PFSK-1 (cell line): ENCODE data around the gene MAT2A.

Experiments used
- SIN3A ChIP-seq: IDR thresholded peaks from 2 replicates; pipeline ENCODE4 v1.6.1; 2012; ENCODE audit warnings: mild to moderate bottlenecking, low read length, moderate library complexity, borderline replicate concordance; ENCODE audit not compliant: insufficient read depth
- TAF1 ChIP-seq: IDR thresholded peaks from 2 replicates; pipeline ENCODE4 v1.6.1; 2012; ENCODE audit warnings: low read length, control low read depth, borderline replicate concordance; ENCODE audit not compliant: insufficient read depth
- TF ChIP-seq, protein P1 (sequence below), 2 experiments: IDR thresholded peaks; 2 replicates each; pipeline versions ENCODE4 v1.6.1 to v1.8.0; 2011 to 2012; ENCODE audit warnings: low read depth in 2 of 2, low read length in 2 of 2, control low read depth in 1 of 2, inconsistent platforms in 1 of 2, mild to moderate bottlenecking in 1 of 2, moderate library complexity in 1 of 2; ENCODE audit not compliant: insufficient read depth in 1 of 2

DNA sequence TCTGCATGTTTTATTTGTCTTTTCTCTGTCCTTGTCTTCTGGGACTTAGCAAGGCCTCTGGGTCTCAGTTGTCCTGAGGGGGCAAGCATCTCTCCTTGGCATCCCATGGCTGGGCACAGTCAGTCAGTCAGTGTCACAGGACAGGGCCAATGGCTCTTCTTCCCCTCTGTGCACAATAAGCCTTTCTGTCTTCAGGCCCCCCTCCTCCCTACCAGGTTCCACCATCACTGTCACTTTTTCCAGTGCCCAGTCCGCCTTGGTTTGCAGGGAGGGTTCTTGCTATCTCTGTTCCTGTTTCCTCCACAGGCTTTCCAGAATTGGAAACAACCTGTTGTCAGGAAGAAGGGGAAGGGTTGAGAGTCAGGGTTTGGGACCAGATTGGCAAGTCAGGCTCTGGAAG lies 43.5 kb downstream of the MAT2A start:
- no peak for TF ChIP-seq TAF1
- no peak for TF ChIP-seq SIN3A
- TF ChIP-seq, protein P1, sequence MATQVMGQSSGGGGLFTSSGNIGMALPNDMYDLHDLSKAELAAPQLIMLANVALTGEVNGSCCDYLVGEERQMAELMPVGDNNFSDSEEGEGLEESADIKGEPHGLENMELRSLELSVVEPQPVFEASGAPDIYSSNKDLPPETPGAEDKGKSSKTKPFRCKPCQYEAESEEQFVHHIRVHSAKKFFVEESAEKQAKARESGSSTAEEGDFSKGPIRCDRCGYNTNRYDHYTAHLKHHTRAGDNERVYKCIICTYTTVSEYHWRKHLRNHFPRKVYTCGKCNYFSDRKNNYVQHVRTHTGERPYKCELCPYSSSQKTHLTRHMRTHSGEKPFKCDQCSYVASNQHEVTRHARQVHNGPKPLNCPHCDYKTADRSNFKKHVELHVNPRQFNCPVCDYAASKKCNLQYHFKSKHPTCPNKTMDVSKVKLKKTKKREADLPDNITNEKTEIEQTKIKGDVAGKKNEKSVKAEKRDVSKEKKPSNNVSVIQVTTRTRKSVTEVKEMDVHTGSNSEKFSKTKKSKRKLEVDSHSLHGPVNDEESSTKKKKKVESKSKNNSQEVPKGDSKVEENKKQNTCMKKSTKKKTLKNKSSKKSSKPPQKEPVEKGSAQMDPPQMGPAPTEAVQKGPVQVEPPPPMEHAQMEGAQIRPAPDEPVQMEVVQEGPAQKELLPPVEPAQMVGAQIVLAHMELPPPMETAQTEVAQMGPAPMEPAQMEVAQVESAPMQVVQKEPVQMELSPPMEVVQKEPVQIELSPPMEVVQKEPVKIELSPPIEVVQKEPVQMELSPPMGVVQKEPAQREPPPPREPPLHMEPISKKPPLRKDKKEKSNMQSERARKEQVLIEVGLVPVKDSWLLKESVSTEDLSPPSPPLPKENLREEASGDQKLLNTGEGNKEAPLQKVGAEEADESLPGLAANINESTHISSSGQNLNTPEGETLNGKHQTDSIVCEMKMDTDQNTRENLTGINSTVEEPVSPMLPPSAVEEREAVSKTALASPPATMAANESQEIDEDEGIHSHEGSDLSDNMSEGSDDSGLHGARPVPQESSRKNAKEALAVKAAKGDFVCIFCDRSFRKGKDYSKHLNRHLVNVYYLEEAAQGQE (IDR thresholded peaks at IDR 0.05; ENCODE audit: insufficient read depth in 1 of 2, low read depth in 2 of 2, low read length in 2 of 2) = no peak
